B cell (primary cell): ENCODE data around the gene LYPD3. TPM values are rescaled to one million over a fixed set of nuclear protein-coding genes. Genes with fewer than 3 reads are reported as not detected.

Experiments used
- ATAC-seq: fragments of 200-7000 bp; cut with Tn5 transposase; one replicate; pipeline ENCODE4 v1.10.0; 2021; ENCODE audit warnings: low read depth, mild to moderate bottlenecking, moderate number of reproducible peaks, moderate library complexity
- CTCF ChIA-PET: fragments of 350-600 bp; sonication (Branson Sonifier 250); formaldehyde crosslinking; loops from one replicate; lab custom pipeline; 2021; ENCODE audit warnings: antibody characterized with exemption, inconsistent platforms; lab: Charles Lee
- POLR2A ChIA-PET: fragments of 350-600 bp; sonication (Branson Sonifier 250); formaldehyde crosslinking; loops from one replicate; lab custom pipeline; 2021; ENCODE audit warnings: antibody characterized with exemption; lab: Charles Lee
- DNase-seq: peaks from one replicate; pipeline ENCODE4 v3.0.0; 2013
- H2AFZ ChIP-seq: 2 replicates; pipeline ENCODE4 v1.6.1; 2012; ENCODE audit warnings: mild to moderate bottlenecking, low read depth, low read length; ENCODE audit not compliant: insufficient read depth, poor library complexity, severe bottlenecking
- H3K27ac ChIP-seq, 2 donors: 1 replicate in 1 of 2; 2 replicates in 1 of 2; pipeline ENCODE4 v1.5.1; 2012 to 2013; ENCODE audit warnings: low read length in 2 of 2, mild to moderate bottlenecking in 2 of 2, moderate library complexity in 1 of 2
- H3K27me3 ChIP-seq, 4 experiments: fragments of 200-600 bp in 1 of 4; sonication (generic) in 1 of 4; replicated peaks in 1 of 4; 1 replicate in 2 of 4; 2 replicates in 2 of 4; pipeline versions ENCODE4 v1.6.1 to v1.7.0; 2013 to 2016; ENCODE audit warnings: low read length in 3 of 4, mild to moderate bottlenecking in 2 of 4, mixed read lengths in 1 of 4, moderate library complexity in 1 of 4; ENCODE audit not compliant: insufficient read depth in 4 of 4, control insufficient read depth in 3 of 4; ENCODE audit errors: control extremely low read depth in 1 of 4
- H3K36me3 ChIP-seq, 2 experiments: replicated peaks in 1 of 2; 1 replicate in 1 of 2; 2 replicates in 1 of 2; pipeline versions ENCODE4 v1.6.1 to v1.7.1; 2013; ENCODE audit warnings: low read length in 1 of 2; ENCODE audit not compliant: insufficient read depth in 2 of 2, control insufficient read depth in 1 of 2; ENCODE audit errors: control extremely low read depth in 1 of 2, extremely low read depth in 1 of 2
- H3K4me1 ChIP-seq, 2 donors: fragments of 200-600 bp in 1 of 2; sonication (generic) in 1 of 2; 1 replicate in 1 of 2; 2 replicates in 1 of 2; pipeline versions ENCODE4 v1.5.1 to v1.6.1; 2013 to 2017; ENCODE audit warnings: low read length in 2 of 2; ENCODE audit not compliant: control insufficient read depth in 2 of 2, insufficient read depth in 2 of 2
- H3K4me2 ChIP-seq: replicated peaks from 2 replicates; pipeline ENCODE3; 2012; ENCODE audit warnings: mild to moderate bottlenecking, low read depth, low read length; ENCODE audit not compliant: poor library complexity, severe bottlenecking
- H3K4me3 ChIP-seq, 5 experiments: fragments of 200-600 bp in 1 of 5; sonication (generic) in 1 of 5; 1 replicate in 3 of 5; 2 replicates in 2 of 5; pipeline versions ENCODE4 v1.5.1 to v1.7.0; 2011 to 2016; ENCODE audit warnings: low read length in 4 of 5, mild to moderate bottlenecking in 4 of 5, low read depth in 2 of 5, control low read depth in 1 of 5, moderate library complexity in 1 of 5; ENCODE audit not compliant: insufficient read depth in 1 of 5; ENCODE audit errors: control extremely low read depth in 1 of 5, extremely low read depth in 1 of 5
- H3K79me2 ChIP-seq: fragments of 200-600 bp; sonication (generic); one replicate; pipeline ENCODE4 v1.6.0; 2016; ENCODE audit warnings: low read length; ENCODE audit not compliant: control insufficient read depth, insufficient read depth
- H3K9ac ChIP-seq: fragments of 200-600 bp; sonication (generic); 2 replicates; pipeline ENCODE4 v1.6.1; 2017; ENCODE audit warnings: mild to moderate bottlenecking, low read length, moderate library complexity
- H3K9me3 ChIP-seq, 3 donors: one replicate each; pipeline versions ENCODE4 v1.6.1 to v1.7.1; 2013; ENCODE audit warnings: low read length in 2 of 3; ENCODE audit not compliant: control insufficient read depth in 2 of 3, insufficient read depth in 1 of 3; ENCODE audit errors: control extremely low read depth in 1 of 3
- H4K20me1 ChIP-seq: 2 replicates; pipeline ENCODE4 v1.6.0; 2012; ENCODE audit warnings: mild to moderate bottlenecking, low read length; ENCODE audit not compliant: insufficient read depth, control insufficient read depth, poor library complexity, severe bottlenecking
- H3K27ac Mint-ChIP-seq: one replicate; pipeline ENCODE4 v1.8.0; 2021; ENCODE audit warnings: mixed read lengths
- H3K27me3 Mint-ChIP-seq: one replicate; pipeline ENCODE4 v1.8.0; 2021; ENCODE audit warnings: mixed read lengths
- H3K4me1 Mint-ChIP-seq: one replicate; pipeline ENCODE4 v1.8.0; 2021; ENCODE audit warnings: mixed read lengths
- H3K4me3 Mint-ChIP-seq: one replicate; pipeline ENCODE4 v1.8.0; 2021; ENCODE audit warnings: mixed read lengths
- H3K9me3 Mint-ChIP-seq: one replicate; pipeline ENCODE4 v1.8.0; 2022; ENCODE audit warnings: mixed read lengths; ENCODE audit not compliant: insufficient read depth
- EZH2 ChIP-seq: IDR thresholded peaks from 2 replicates; pipeline ENCODE4 v1.6.1; 2012; ENCODE audit warnings: borderline replicate concordance, low read depth, mild to moderate bottlenecking, moderate library complexity, low read length; ENCODE audit not compliant: insufficient read depth, poor library complexity, severe bottlenecking
- WGBS: methylation state at CpG from one replicate; pipeline ENCODE4 v1.1.5; 2013; ENCODE audit warnings: missing lambda C conversion rate; ENCODE audit not compliant: insufficient coverage; 5-methylcytosine and 5-hydroxymethylcytosine counted together
- intact Hi-C: fragments of 100-400 bp; cut with micrococcal nuclease; formaldehyde crosslinking; loops from one replicate; pipeline ENCODE4 v1.10.0; 2022
- polyA plus RNA-seq: library from polyadenylated mRNA; depleted of rRNA; stranded (reverse); fragments of >200 nt; gene quantifications from 2 replicates; pipeline ENCODE4 v1.2.3, GENCODE V29; 2012
- total RNA-seq, 2 donors: library from RNA; stranded (reverse); fragments of 120-200 nt in 1 of 2; gene quantifications; 1 replicate in 1 of 2; 2 replicates in 1 of 2; pipeline versions ENCODE4 v1.2.3 to v1.2.4, GENCODE V29; 2013 to 2022
- TF ChIP-seq, protein P1 (sequence below): fragments of 200-600 bp; IDR thresholded peaks from one replicate; pipeline ENCODE4 v1.8.0; 2022; ENCODE audit warnings: antibody characterized with exemption, mild to moderate bottlenecking

The LYPD3 gene
- total and polyA plus RNA-seq, 2 donors (not counting 1 experiment from before 2014, with no cell fraction given), result 0.27 to 2.2 TPM

DNA sequence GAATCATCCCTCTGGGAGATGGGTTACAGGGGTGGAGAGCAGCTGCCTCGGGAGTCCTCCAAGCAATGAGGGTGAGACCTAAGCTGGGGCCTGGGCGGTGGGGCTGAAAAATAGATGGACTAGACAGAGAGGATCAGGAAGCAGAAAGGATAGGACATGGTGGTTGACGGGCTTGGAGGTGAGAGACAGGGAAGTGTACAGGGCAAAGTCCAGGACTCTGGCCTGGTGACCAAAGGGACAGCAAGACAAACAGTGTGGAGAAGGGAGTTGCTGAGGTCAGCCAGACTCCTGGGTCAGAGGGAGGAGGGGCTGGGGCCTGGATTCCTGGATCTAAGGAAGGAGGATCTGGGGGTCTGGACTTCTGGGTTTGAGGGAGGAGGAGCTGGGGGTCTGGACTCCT is 33.6 kb upstream of the LYPD3 start:
- DNase-seq (no peak), ATAC-seq (no peak)
- H3K9me3 Mint-ChIP-seq, result no peaks in the 10 kb centered on the region
- no peaks in the 10 kb centered on the region for H3K9me3 ChIP-seq
- peaks cover 0 to 21% of the 10 kb centered on the region in 2 experiments for H3K36me3 ChIP-seq
- no peak overlapping the region for H3K27ac ChIP-seq
- H3K4me3 Mint-ChIP-seq, result no peak overlapping the region
- peaks cover 15% of the 10 kb centered on the region for H3K4me1 Mint-ChIP-seq
- no peak overlapping the region for H3K4me2 ChIP-seq
- no peaks in the 10 kb centered on the region for H3K27me3 ChIP-seq
- H4K20me1 ChIP-seq, result no peaks in the 10 kb centered on the region
- peaks cover 6 to 13% of the 10 kb centered on the region in 2 donors for H3K4me1 ChIP-seq
- no peak overlapping the region for H3K9ac ChIP-seq
- intact Hi-C loops, result no loop called here
- WGBS, result 93% methylated on average over 3 of the region's 3 CpGs
- H3K27me3 Mint-ChIP-seq, result no peaks in the 10 kb centered on the region
- H3K4me3 ChIP-seq, result no peak overlapping the region
- no peak for TF ChIP-seq EZH2
- TF ChIP-seq, protein P1, sequence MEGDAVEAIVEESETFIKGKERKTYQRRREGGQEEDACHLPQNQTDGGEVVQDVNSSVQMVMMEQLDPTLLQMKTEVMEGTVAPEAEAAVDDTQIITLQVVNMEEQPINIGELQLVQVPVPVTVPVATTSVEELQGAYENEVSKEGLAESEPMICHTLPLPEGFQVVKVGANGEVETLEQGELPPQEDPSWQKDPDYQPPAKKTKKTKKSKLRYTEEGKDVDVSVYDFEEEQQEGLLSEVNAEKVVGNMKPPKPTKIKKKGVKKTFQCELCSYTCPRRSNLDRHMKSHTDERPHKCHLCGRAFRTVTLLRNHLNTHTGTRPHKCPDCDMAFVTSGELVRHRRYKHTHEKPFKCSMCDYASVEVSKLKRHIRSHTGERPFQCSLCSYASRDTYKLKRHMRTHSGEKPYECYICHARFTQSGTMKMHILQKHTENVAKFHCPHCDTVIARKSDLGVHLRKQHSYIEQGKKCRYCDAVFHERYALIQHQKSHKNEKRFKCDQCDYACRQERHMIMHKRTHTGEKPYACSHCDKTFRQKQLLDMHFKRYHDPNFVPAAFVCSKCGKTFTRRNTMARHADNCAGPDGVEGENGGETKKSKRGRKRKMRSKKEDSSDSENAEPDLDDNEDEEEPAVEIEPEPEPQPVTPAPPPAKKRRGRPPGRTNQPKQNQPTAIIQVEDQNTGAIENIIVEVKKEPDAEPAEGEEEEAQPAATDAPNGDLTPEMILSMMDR, result no peak
- POLR2A ChIA-PET, result no interaction called here
- H2AFZ ChIP-seq, result no peak overlapping the region
- CTCF ChIA-PET, result interaction anchor here (2.0 kb wide), 1 partner anchor 52 kb away, joined by 7 read pairs; no protein-coding TSS in a partner anchor
- H3K79me2 ChIP-seq, result no peaks in the 10 kb centered on the region
- H3K27ac Mint-ChIP-seq, result no peak overlapping the region

DNA sequence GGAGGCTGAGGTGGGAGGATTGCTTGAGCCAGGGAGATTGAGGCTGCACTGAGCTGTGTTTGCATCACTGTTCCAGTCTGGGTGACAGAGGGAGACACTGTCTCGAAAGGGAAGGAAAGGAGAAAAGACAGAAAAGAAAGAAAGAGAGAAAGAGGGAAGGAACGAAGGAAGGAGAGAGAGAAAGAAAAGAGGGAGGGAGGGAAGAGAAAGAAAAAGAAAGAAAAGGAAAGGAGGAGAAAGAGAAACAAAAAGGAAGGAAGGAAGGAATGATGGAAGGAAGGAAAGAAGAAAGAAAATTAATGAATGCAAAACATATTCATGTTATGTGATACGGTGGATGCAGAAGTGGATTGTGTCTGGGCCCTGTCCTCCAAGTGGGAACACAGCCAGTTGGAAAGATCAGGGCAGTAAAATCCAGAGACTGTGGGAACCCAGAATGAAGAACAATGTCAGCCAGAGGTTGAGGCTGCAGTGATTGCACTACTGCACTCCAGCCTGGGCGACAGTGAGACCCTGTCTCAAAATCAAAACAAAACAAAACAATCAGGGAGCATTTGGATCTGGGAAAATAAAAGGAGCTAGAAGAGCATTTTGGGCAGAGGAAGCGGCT is 32.9 kb upstream of the LYPD3 start:
- Histone ChIP-seq H3K9me3 (no peaks in the 10 kb centered on the region), H2AFZ (no peak overlapping the region), H3K4me1 (peaks cover 5 to 9% of the 10 kb centered on the region in 2 donors), H3K79me2 (no peaks in the 10 kb centered on the region), H3K9ac (no peak overlapping the region), H3K27me3 (no peaks in the 10 kb centered on the region), H3K27ac (no peak overlapping the region), H3K4me3 (no peak overlapping the region), H3K4me2 (no peak overlapping the region), H3K36me3 (peaks cover 0 to 21% of the 10 kb centered on the region in 2 experiments), H4K20me1 (no peaks in the 10 kb centered on the region)
- no peak for TF ChIP-seq EZH2
- TF ChIP-seq, protein P1, result no peak
- ATAC-seq (no peak), DNase-seq (no peak)
- Mint-ChIP-seq H3K27me3 (no peaks in the 10 kb centered on the region), H3K4me1 (peaks cover 9% of the 10 kb centered on the region), H3K27ac (no peak overlapping the region), H3K4me3 (no peak overlapping the region), H3K9me3 (no peaks in the 10 kb centered on the region)
- WGBS, result 95% methylated on average over 4 of the region's 5 CpGs
- intact Hi-C loops, result no loop called here
- ChIA-PET CTCF (interaction anchor here (0.7 to 2.0 kb wide), 2 partner anchors 51 to 329 kb away, joined by 4 to 7 read pairs; partner anchors contain the start of gene ZNF283), POLR2A (no interaction called here)
